ENCODE data around the gene NDRG4.

DNA sequence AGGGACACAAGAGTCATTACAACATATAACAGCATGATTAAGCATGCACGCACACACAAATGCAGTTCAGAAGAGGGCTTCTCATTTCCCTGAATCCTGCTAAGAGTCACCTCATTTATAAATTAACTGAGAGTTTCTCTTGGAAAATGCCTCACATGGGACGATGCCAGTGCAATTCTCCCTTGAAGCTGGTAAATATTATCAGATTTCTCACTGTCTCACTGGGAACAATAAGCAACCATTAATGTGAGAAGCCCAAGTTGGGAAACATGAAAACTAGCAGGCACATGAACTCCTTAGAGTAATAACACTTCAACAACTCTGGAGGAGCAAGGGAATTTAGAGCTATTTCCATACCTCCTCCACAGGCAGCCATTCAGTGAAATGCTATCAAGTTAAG lies 41.8 kb downstream of the NDRG4 start:
- TF ChIP-seq, protein P1, sequence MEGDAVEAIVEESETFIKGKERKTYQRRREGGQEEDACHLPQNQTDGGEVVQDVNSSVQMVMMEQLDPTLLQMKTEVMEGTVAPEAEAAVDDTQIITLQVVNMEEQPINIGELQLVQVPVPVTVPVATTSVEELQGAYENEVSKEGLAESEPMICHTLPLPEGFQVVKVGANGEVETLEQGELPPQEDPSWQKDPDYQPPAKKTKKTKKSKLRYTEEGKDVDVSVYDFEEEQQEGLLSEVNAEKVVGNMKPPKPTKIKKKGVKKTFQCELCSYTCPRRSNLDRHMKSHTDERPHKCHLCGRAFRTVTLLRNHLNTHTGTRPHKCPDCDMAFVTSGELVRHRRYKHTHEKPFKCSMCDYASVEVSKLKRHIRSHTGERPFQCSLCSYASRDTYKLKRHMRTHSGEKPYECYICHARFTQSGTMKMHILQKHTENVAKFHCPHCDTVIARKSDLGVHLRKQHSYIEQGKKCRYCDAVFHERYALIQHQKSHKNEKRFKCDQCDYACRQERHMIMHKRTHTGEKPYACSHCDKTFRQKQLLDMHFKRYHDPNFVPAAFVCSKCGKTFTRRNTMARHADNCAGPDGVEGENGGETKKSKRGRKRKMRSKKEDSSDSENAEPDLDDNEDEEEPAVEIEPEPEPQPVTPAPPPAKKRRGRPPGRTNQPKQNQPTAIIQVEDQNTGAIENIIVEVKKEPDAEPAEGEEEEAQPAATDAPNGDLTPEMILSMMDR (IDR thresholded peaks at IDR 0.05) = no peak
- TF ChIP-seq POLR2A (IDR thresholded peaks at IDR 0.05) = no peak
